H9 (cell line): ENCODE measurements around the gene ITGA4. TPM values are rescaled to one million over a fixed set of nuclear protein-coding genes. Genes with fewer than 3 reads are reported as not detected.

ENCODE experiments used
- DNase-seq: peaks from one replicate; pipeline ENCODE4 v3.0.0-alpha.2; 2017
- H2AFZ ChIP-seq: one replicate; pipeline ENCODE4 v1.6.1; 2013; ENCODE audit warnings: mild to moderate bottlenecking, low read length, control low read depth, moderate library complexity
- H2AK5ac ChIP-seq: 2 replicates; pipeline ENCODE4 v1.6.1; 2013; ENCODE audit warnings: low read length, control low read depth, mixed read lengths; ENCODE audit not compliant: insufficient read length
- H2BK120ac ChIP-seq: one replicate; pipeline ENCODE4 v1.6.1; 2013; ENCODE audit warnings: low read depth, mild to moderate bottlenecking, low read length, control low read depth, inconsistent platforms; ENCODE audit not compliant: poor library complexity, severe bottlenecking
- H2BK12ac ChIP-seq: 2 replicates; pipeline ENCODE4 v1.6.1; 2013; ENCODE audit warnings: low read length, control low read depth, mixed read lengths, low read depth; ENCODE audit not compliant: insufficient read length
- H2BK15ac ChIP-seq: 2 replicates; pipeline ENCODE4 v1.6.1; 2013; ENCODE audit warnings: low read depth, low read length, control low read depth
- H2BK20ac ChIP-seq: one replicate; pipeline ENCODE4 v1.6.1; 2013; ENCODE audit warnings: low read depth, mild to moderate bottlenecking, low read length, control low read depth, inconsistent platforms; ENCODE audit not compliant: poor library complexity, severe bottlenecking
- H2BK5ac ChIP-seq: 2 replicates; pipeline ENCODE4 v1.6.1; 2013; ENCODE audit warnings: low read length, control low read depth, mixed read lengths; ENCODE audit not compliant: insufficient read length
- H3K14ac ChIP-seq: 2 replicates; pipeline ENCODE4 v1.6.1; 2013; ENCODE audit warnings: low read length, control low read depth; ENCODE audit not compliant: insufficient read depth
- H3K18ac ChIP-seq: 2 replicates; pipeline ENCODE4 v1.6.1; 2013; ENCODE audit warnings: low read depth, mild to moderate bottlenecking, mixed read lengths, low read length, control low read depth; ENCODE audit not compliant: insufficient read length
- H3K23ac ChIP-seq: 2 replicates; pipeline ENCODE4 v1.6.1; 2013; ENCODE audit warnings: low read length, control low read depth, mixed read lengths, low read depth; ENCODE audit not compliant: insufficient read length
- H3K23me2 ChIP-seq: 2 replicates; pipeline ENCODE4 v1.6.1; 2013; ENCODE audit warnings: low read depth, mild to moderate bottlenecking, mixed read lengths, low read length, control low read depth; ENCODE audit not compliant: insufficient read length, poor library complexity, severe bottlenecking
- H3K27ac ChIP-seq: 2 replicates; pipeline ENCODE4 v1.5.1; 2013; ENCODE audit warnings: low read length, control low read depth, mixed read lengths, low read depth; ENCODE audit not compliant: insufficient read length
- H3K27me3 ChIP-seq: 2 replicates; pipeline ENCODE4 v1.6.1; 2013; ENCODE audit warnings: low read length, control low read depth, inconsistent platforms; ENCODE audit not compliant: insufficient read depth
- H3K4ac ChIP-seq: 2 replicates; pipeline ENCODE4 v1.6.1; 2013; ENCODE audit warnings: low read depth, mild to moderate bottlenecking, control low read depth, inconsistent platforms, low read length, moderate library complexity
- H3K4me1 ChIP-seq: 2 replicates; pipeline ENCODE4 v1.6.1; 2013; ENCODE audit warnings: low read length, control low read depth, inconsistent platforms; ENCODE audit not compliant: insufficient read depth
- H3K4me2 ChIP-seq: 2 replicates; pipeline ENCODE4 v1.6.1; 2013; ENCODE audit warnings: low read length, control low read depth, mixed read lengths; ENCODE audit not compliant: insufficient read length, insufficient read depth
- H3K56ac ChIP-seq: 2 replicates; pipeline ENCODE4 v1.6.1; 2013; ENCODE audit warnings: low read depth, mild to moderate bottlenecking, mixed read lengths, low read length, control low read depth; ENCODE audit not compliant: insufficient read length
- H3K79me1 ChIP-seq: 2 replicates; pipeline ENCODE4 v1.6.1; 2013; ENCODE audit warnings: low read depth, mild to moderate bottlenecking, moderate library complexity, low read length, control low read depth, inconsistent platforms; ENCODE audit not compliant: insufficient read depth, poor library complexity, severe bottlenecking
- H3K79me2 ChIP-seq: 2 replicates; pipeline ENCODE4 v1.6.1; 2013; ENCODE audit warnings: low read length, control low read depth, inconsistent platforms; ENCODE audit not compliant: insufficient read depth
- H3K9ac ChIP-seq: 2 replicates; pipeline ENCODE4 v1.6.1; 2013; ENCODE audit warnings: low read length, control low read depth, mixed read lengths; ENCODE audit not compliant: insufficient read length; ENCODE audit errors: extremely low read depth
- H3K9me3 ChIP-seq: one replicate; pipeline ENCODE4 v1.6.1; 2013; ENCODE audit warnings: low read depth, low read length, inconsistent platforms; ENCODE audit not compliant: control insufficient read depth
- H3T11ph ChIP-seq: one replicate; pipeline ENCODE4 v1.6.1; 2013; ENCODE audit warnings: mild to moderate bottlenecking, low read length, control low read depth, inconsistent platforms
- H4K20me1 ChIP-seq: one replicate; pipeline ENCODE4 v1.6.1; 2013; ENCODE audit not compliant: control insufficient read depth, insufficient read length, insufficient read depth
- H4K5ac ChIP-seq: 2 replicates; pipeline ENCODE4 v1.6.1; 2013; ENCODE audit warnings: low read depth, mild to moderate bottlenecking, mixed read lengths, low read length, control low read depth; ENCODE audit not compliant: insufficient read length
- H4K8ac ChIP-seq: replicated peaks from 2 replicates; pipeline ENCODE4 v1.6.1; 2013; ENCODE audit warnings: low read length, control low read depth, mixed read lengths, low read depth; ENCODE audit not compliant: insufficient read length
- H4K91ac ChIP-seq: 2 replicates; pipeline ENCODE4 v1.6.1; 2013; ENCODE audit warnings: low read depth, mild to moderate bottlenecking, moderate library complexity, mixed read lengths, low read length, control low read depth; ENCODE audit not compliant: insufficient read length
- H3K27ac Mint-ChIP-seq, 3 experiments: 2 replicates in 2 of 3; 3 replicates in 1 of 3; pipeline ENCODE4 v1.8.0; 2020 to 2021; ENCODE audit warnings: mixed read lengths in 3 of 3, mild to moderate bottlenecking in 1 of 3, moderate library complexity in 1 of 3
- H3K27me3 Mint-ChIP-seq: 2 replicates; pipeline ENCODE4 v1.8.0; 2021; ENCODE audit warnings: low read depth, mild to moderate bottlenecking, moderate library complexity, mixed read lengths
- H3K36me3 Mint-ChIP-seq, 3 experiments: 2 replicates in 2 of 3; 3 replicates in 1 of 3; pipeline ENCODE4 v1.8.0; 2020 to 2021; ENCODE audit warnings: low read depth in 3 of 3, mixed read lengths in 3 of 3; ENCODE audit not compliant: insufficient read depth in 1 of 3
- H3K4me1 Mint-ChIP-seq, 2 experiments: 2 replicates each; pipeline ENCODE4 v1.8.0; 2020; ENCODE audit warnings: mixed read lengths in 2 of 2
- H3K4me3 Mint-ChIP-seq, 2 experiments: 2 replicates in 1 of 2; 3 replicates in 1 of 2; pipeline ENCODE4 v1.8.0; 2020 to 2021; ENCODE audit warnings: mild to moderate bottlenecking in 2 of 2, mixed read lengths in 2 of 2, moderate library complexity in 1 of 2
- H3K9me3 Mint-ChIP-seq, 2 experiments: 2 replicates in 1 of 2; 3 replicates in 1 of 2; pipeline ENCODE4 v1.8.0; 2020; ENCODE audit warnings: mild to moderate bottlenecking in 2 of 2, mixed read lengths in 2 of 2, moderate library complexity in 1 of 2
- CTCF ChIP-seq: fragments of 200-600 bp; sonication (generic); conservative IDR thresholded peaks from 3 replicates; pipeline ENCODE4 v1.8.0; 2021; ENCODE audit warnings: antibody characterized with exemption, mild to moderate bottlenecking
- WGBS: extraction: QIAGEN DNeasy Blood & Tissue Kit; methylation state at CpG from one replicate; pipeline ENCODE4 v1.1.7; 2013; ENCODE audit warnings: missing lambda C conversion rate, low lambda C conversion rate, mixed read lengths; ENCODE audit not compliant: insufficient read length; ENCODE audit errors: extremely low coverage; 5-methylcytosine and 5-hydroxymethylcytosine counted together
- total RNA-seq: library from RNA; stranded (reverse); gene quantifications from 2 replicates; pipeline ENCODE4 v1.2.1, GENCODE V29; 2021

The ITGA4 gene
- total RNA-seq, 1 experiment from 2014 or later: 1.3 TPM

GRCh38 chr2:181444654-181445053, 12.5 kb upstream of the ITGA4 start:
- Mint-ChIP-seq H3K27me3 (no peaks in the 10 kb centered on the region), H3K36me3 (no peaks in the 10 kb centered on the region), H3K4me3 (no peak overlapping the region), H3K9me3 (peaks cover 2 to 3% of the 10 kb centered on the region in 2 experiments; a peak in 2 of 5 replicates), H3K4me1 (no peaks in the 10 kb centered on the region), H3K27ac (no peak overlapping the region)
- no peak overlapping the region for H3K4me2 ChIP-seq
- no peak overlapping the region for H2BK20ac ChIP-seq
- H3K18ac ChIP-seq: no peak overlapping the region
- no peak overlapping the region for H3K9ac ChIP-seq
- H2BK120ac ChIP-seq: no peak overlapping the region
- no peaks in the 10 kb centered on the region for H3K27me3 ChIP-seq
- no peaks in the 10 kb centered on the region for H3K23me2 ChIP-seq
- no peak overlapping the region for H4K91ac ChIP-seq
- WGBS: no CpG with 5 or more reads among the region's 2 CpGs
- H2BK15ac ChIP-seq: no peak overlapping the region
- H4K8ac ChIP-seq: no peak overlapping the region
- DNase-seq: no peak
- no peak overlapping the region for H3T11ph ChIP-seq
- no peak overlapping the region for H3K23ac ChIP-seq
- H4K5ac ChIP-seq: no peak overlapping the region
- no peaks in the 10 kb centered on the region for H3K79me2 ChIP-seq
- H2BK12ac ChIP-seq: no peak overlapping the region
- no peak overlapping the region for H3K56ac ChIP-seq
- no peak overlapping the region for H3K4ac ChIP-seq
- no peak for TF ChIP-seq CTCF
- H3K9me3 ChIP-seq: no peaks in the 10 kb centered on the region
- no peaks in the 10 kb centered on the region for H3K79me1 ChIP-seq
- no peak overlapping the region for H2AK5ac ChIP-seq
- no peaks in the 10 kb centered on the region for H4K20me1 ChIP-seq
- no peak overlapping the region for H3K27ac ChIP-seq
- H2AFZ ChIP-seq: no peak overlapping the region
- H3K14ac ChIP-seq: no peak overlapping the region
- no peaks in the 10 kb centered on the region for H3K4me1 ChIP-seq
- H2BK5ac ChIP-seq: no peak overlapping the region
